ENCODE measurements around the gene EVC.
"Not testable (repeated sequence)": the region's sequence is repeated elsewhere in the genome, so short reads cannot be mapped to it uniquely, and the experiment has no call there.

Gene EVC

DNA sequence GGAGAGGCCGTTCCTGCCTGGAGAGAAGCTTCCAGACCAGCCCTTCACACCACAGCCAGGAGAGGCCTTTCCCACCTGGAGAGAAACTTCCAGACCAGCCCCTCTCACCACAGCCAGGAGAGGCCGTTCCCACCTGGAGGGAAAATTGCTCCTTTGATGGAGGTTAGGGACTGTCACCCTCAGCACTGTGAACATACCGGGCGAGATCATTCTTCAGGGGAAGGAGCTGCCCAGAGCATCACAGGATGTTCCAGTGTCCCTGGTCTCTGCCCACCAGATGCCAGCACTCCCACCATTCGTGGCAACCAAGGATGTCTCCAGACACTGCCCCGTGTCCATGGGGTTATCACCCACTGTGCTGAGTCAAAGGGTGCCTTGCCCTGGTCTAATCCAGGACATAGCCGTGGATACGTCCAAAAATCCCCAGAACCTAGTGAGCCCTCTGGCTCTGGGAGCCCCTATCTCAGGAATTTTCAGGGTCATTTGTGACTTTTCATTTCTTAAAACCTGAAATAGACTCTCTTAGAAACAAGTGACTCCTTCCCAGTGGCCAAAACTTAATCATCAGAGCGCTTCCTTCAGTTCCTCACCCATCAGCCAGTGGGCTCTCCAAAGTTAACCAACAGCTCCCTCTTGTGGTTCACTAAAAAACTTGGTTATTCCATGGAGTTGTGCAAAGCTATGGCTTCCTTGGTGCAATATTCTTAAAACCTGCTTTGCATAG is 101.7 kb downstream of the EVC start:
- no peak for DNase-seq (ENCODE audit: low read depth, low spot score)

GRCh38 chr4:5813882-5814255 is 102.9 kb downstream of the EVC start:
- no peak for DNase-seq (ENCODE audit: low read depth, low spot score)

DNA sequence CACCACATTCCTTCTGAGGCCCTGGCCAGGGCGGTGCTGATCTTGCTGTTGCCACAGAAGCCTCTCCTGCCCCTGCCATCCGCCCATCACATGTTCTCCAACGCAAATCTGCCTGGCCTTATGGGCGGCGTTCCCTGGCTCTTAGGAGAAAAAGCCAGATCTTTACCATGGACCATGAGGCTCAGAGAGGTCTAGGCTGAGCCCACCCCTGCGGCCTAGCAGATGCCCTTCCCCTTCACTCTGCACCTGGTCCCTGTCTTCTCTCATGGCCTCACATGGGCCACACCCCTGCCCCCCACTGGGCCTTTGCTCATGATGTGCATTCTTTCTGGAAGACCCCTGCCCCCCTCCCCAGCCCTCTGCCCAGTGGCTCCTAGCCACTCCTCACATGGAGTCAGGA is 103.4 kb downstream of the EVC start:
- no peak for DNase-seq (ENCODE audit: low read depth, low spot score)

GRCh38 chr4:5815641-5816040 is 104.6 kb downstream of the EVC start:
- DNase-seq (ENCODE audit: low read depth, low spot score), result no peak

GRCh38 chr4:5816101-5816500 is 105.1 kb downstream of the EVC start:
- no peak for DNase-seq (ENCODE audit: low read depth, low spot score)

GRCh38 chr4:5816851-5817375 is 105.9 kb downstream of the EVC start:
- no peak for DNase-seq (ENCODE audit: low read depth, low spot score)

DNA sequence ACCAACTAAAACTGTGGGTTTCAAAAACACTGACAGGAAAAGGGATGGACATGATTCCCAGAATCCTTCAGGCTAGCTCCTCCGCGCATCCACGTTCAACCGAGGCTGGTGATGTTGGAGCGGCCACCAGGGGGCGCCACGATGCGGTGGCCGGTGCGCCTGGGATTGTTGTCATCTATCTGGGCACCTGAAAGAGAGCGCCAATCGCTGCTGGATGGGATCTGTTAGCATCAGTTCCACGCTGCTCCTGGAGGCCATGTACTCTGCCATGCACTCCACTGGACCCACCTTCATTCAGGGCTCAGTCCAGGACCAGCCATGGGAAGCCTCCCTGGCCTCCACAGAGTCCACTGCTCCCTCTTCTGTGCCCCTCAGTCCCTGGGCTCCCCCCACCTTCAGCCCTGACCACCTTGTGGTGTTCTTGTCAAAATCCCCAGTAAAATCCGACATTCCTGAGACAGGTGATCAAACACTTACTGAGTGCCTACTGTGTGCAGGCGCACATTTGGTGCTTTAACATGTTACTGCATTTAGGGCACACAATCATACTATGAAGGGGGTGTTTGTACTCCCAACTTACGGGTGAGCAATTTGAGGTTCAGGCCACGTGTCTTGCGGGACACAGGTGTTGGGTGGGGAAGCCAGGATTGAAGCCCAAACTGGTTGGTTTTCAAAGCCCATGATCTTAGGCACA is 110.8 kb downstream of the EVC start:
- no peak for DNase-seq (ENCODE audit: low read depth, low spot score)

DNA sequence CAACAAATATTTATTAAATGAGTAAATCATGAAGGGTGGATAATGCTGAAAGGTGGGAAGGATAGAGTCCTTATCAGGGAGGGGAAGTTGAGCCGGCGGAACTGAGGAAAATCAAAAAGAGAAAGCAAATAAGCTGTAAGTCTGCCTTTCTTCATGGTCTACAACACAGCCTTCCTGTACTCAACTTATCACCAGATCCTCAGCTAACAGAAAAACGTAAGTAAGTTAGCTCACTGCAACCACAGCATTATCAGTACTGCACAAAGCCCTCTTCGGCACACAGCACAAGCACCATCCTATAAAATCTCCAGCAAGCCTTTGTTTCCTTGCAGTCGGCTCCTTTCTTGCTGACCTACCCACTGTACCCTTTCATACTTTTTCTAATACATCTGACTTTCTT is 111.6 kb downstream of the EVC start:
- DNase-seq (ENCODE audit: low read depth, low spot score), result no peak

- DNase-seq (ENCODE audit: low read depth, low spot score), result no peak
Measured at GRCh38 chr4:5823542-5824211, 112.7 kb downstream of the EVC start.

- DNase-seq (ENCODE audit: low read depth, low spot score), result no peak
Measured at GRCh38 chr4:5824227-5824626, 113.2 kb downstream of the EVC start.

DNA sequence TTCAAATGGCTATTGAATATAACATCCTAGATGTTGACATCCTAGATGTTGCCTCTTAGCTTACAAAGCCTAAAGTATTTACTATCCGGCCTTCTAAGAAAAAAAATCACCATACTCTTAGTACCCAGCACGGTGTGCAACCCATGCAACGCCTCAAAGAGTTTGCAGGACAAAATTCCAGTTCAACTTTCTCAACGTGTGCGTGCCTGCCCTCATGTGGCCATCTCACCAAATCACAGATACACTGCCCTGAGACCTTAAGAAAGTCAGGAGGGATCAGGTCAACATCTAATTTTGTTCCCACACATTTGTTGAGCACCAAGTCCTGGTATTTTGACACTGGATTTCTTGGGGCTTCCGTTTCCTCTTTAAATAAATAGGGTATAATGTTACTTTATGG is 113.6 kb downstream of the EVC start:
- no peak for DNase-seq (ENCODE audit: low read depth, low spot score)

- DNase-seq (ENCODE audit: low read depth, low spot score), result no peak
Measured at GRCh38 chr4:5825321-5826041, 114.5 kb downstream of the EVC start.

DNA sequence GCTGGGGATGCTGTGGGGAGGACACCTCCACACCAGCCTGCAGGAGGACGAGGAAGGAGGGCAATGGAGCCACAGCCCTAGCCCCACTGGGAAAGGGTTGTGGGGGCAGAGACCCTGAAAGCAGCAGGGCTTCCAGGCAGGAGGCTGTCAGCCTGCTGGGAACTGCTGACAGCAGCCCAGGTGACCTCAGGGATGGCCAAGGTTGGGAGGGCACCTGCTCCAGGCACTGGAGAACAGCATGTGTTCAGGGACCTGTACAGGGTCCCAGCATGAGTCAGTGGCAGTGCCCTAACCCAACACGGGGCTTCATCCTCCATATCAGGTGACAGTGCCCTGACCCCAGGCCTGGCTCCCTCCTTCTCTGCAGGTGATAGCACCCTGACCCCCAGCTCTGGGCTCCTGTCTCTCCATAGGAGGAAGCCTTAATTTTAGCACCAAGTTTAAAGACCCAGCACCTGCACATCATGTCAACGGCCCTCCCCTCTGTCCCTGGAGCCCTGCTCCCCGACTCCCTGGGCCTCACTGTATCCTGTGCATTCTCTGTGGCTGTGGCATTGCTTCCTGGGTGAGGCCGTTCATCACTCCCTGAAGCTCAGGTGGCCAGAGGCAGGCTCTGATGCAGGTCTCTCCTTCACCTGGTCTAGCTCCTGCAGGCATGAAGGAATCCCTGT is 115.6 kb downstream of the EVC start:
- DNase-seq (ENCODE audit: low read depth, low spot score), result no peak

DNA sequence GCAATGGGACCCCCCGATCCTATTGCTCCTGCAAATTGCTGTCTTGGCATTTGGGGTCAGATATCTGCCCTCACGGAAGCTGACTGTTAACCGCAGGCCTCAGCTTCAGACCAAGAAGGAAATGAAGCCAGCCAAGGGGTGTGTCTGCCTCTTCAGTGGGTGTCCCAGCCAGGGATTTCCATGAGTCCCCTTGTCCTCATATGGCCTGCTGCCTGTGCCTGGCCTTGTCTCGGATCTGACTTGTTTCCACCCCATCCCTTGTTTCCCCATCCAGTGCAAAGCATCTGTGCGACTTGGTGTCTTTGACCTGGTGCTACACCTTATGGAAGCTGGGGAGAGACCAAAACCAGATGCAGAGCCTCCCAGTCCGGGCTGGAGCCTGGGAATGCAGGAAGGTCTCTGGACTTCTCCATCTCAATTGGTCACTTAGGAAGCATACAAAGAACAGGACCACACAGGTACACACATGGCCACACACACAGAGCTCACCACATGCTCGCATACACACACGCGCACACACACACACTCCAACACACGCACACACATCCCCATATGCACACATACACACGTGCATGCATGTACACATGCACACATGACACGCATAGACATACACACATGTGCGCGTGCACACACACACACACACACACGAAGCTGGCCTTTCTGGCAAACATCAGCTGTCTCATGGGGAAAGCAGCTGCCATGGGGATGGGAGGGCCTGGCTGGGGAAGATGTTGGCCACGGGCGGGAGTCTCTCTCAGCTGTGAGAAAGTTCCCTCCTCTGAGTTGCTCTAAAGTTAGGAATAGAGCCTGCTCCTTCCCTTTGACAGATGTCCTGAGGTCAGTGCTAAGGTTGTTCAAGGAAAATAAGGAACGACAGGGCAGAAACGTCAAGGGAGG is 116.4 kb downstream of the EVC start:
- DNase-seq (ENCODE audit: low read depth, low spot score), result no peak

DNA sequence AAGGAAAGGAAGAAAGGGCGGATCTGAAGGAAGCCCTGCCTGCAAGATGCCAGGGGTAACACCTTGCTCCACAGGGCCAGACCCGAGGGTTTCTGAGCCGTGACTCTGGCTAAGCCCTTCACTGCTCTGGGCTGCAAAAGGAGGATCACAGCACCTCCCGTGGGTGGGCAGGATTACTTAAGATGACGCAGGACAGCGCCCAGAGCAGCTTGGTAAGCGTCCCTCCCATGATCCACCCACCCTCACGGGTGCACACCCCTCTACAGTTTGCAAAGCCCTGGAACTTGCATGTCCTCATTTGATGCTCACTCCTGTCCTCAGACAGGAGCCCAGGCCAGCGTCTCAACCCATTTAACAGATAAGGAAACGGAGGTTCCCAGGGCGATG is 117.0 kb downstream of the EVC start:
- DNase-seq (ENCODE audit: low read depth, low spot score), result no peak

GRCh38 chr4:5836943-5837342 is 125.9 kb downstream of the EVC start:
- no peak for DNase-seq (ENCODE audit: low read depth, low spot score)

DNA sequence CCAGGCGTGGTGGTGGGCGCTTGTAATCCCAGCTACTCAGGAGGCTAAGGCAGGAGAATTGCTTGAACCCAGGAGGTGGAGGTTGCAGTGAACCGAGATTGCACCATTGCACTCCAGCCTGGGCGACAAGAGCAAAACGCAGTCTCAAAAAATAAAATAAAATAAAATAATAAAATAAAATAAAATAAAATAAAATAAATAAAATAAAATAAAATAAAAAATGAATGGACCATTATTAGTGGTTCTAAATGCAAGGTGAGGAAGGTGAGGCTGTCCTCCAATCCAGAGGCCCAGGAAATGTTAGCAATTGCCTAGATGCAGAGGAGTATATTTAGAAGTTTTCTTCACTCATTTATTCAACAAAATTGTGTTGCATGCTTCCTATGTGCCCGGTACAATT is 126.5 kb downstream of the EVC start:
- DNase-seq (ENCODE audit: low read depth, low spot score), result not testable (repeated sequence)

- no peak for DNase-seq (ENCODE audit: low read depth, low spot score)
Measured at GRCh38 chr4:5839332-5839731, 128.3 kb downstream of the EVC start.

DNA sequence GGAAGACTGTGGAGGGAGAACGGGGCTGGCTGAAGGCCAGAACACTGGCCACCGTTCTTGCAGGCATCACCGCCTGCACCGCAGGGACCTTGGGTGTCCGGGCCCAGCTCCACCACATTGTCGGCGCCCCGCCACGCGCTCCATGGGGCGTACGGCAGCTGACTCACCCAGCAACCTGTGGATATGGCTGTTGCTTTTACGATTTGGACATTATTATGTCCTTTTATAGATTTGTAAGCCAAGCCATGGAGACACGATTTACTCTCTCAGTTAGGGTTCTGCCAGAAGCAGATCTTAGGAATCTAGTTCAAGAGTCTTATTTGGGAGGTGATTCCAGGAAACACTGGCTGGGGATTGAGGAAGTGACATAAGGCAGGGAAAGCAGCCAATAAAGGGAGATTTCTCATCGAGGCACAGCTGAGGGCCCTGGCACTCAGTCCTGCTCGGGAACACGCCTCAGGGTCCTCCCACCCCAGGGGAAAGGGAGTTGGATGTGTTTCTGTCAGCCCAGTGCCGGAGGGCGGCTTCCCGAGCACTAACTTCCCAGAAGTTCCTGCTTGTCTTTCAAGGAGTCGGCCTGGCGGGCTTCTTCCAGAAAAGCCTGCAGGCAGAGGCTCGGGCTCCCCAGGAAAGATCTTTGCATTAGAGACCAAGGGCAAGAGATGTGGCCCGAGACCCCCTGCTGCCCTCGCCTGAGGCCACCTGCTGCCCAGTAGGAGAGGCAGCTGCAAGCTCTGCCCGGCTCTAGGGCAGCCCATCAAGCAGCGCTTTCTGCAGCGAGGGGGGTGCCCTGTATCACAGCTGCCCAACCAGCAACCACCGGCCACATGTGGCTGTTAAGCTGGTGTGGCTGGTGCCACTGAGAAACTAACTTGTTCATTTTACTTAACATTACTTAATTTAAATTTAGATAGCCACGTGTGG is 129.0 kb downstream of the EVC start:
- no peak for DNase-seq (ENCODE audit: low read depth, low spot score)
